HG02885 (cell line): Measurements from ENCODE around the gene SPRR4.
"Not testable (repeated sequence)": the region's sequence is repeated elsewhere in the genome, so short reads cannot be mapped to it uniquely, and the experiment has no call there.

Experiments used
- ATAC-seq: cut with Tn5 transposase; IDR thresholded peaks from one replicate; pipeline ENCODE4 v1.9.1; 2021; ENCODE audit warnings: mild to moderate bottlenecking; ENCODE audit not compliant: unreplicated experiment, poor library complexity

Gene SPRR4

GRCh38 chr1:153001382-153001781, 30.9 kb downstream of the SPRR4 start, which contains the start of gene SPRR3:
Gene SPRR3, plus strand, starts transcription at chr1:153001749. Its CDS starts 1,272 bp downstream, at chr1:153003021.
- no peak for ATAC-seq

- ATAC-seq, result not testable (repeated sequence)
Observed at GRCh38 chr1:153011235-153011758, 40.8 kb downstream of the SPRR4 start.

DNA sequence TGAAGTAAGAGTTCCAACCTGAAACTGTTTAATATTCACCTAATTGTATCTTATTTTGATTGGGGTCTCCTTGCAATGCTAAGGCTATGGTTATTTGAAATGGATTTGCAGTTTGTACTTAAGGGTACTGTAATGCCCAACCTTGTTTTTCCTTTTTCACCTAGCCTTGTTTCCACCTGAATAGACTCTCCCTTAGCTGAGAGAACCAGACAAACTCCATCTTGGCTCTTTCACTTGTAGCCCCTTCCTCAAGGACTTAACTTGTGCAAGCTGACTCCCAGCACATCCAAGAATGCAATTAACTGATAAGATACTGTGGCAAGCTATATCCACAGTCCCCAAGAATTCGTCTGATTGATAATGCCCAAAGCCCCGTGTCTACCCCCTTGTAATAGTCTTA, 51.4 kb downstream of the SPRR4 start:
- not testable (repeated sequence) for ATAC-seq
